GM21723 (cell line): ENCODE results near the gene FAM161A.
A peak's percentile ranks its signal among the peaks of the same experiment; 100 is the strongest.
"Not testable (repeated sequence)": the region's sequence is repeated elsewhere in the genome, so short reads cannot be mapped to it uniquely, and the experiment has no call there.

Experiments used
- ATAC-seq: cut with Tn5 transposase; IDR thresholded peaks from one replicate; pipeline ENCODE4 v1.9.1; 2021; ENCODE audit warnings: mild to moderate bottlenecking, moderate library complexity; ENCODE audit not compliant: unreplicated experiment

FAM161A gene, protein sequence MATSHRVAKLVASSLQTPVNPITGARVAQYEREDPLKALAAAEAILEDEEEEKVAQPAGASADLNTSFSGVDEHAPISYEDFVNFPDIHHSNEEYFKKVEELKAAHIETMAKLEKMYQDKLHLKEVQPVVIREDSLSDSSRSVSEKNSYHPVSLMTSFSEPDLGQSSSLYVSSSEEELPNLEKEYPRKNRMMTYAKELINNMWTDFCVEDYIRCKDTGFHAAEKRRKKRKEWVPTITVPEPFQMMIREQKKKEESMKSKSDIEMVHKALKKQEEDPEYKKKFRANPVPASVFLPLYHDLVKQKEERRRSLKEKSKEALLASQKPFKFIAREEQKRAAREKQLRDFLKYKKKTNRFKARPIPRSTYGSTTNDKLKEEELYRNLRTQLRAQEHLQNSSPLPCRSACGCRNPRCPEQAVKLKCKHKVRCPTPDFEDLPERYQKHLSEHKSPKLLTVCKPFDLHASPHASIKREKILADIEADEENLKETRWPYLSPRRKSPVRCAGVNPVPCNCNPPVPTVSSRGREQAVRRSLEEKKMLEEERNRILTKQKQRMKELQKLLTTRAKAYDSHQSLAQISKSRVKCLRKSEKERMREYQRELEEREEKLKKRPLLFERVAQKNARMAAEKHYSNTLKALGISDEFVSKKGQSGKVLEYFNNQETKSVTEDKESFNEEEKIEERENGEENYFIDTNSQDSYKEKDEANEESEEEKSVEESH

DNA sequence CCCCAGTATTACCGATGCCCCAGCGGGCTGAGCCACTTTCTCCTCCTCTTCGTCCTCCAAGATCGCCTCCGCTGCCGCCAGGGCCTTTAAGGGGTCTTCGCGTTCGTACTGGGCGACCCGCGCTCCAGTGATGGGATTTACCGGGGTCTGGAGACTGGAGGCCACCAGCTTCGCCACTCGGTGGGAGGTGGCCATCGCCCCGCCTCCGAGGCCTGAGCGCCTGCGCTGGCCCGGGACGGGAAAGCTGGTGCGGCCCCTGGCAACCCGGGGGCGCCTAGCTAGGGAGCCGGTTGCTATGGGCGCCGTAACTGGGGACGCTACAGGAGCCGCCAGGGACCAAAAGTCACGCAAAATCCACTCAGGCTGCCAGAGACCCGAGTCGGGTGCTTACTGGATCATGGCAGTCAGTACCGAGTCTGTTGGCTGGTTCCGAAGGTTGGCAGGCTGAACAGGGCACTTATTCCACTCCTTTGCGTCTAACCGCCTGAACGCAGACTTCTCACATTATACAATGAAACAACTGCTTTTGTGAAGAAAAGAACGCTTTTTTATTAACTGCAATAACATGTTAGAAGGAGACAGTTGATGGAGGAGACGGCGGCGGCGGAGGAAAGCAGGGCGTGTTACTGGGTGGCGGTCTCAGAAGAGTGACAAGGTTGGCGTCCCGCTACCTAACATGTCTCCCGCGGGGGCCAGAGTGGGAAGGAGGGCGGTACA is at the start of gene FAM161A:
Gene FAM161A (minus strand): TSS at position 214 of the 717 bp plus-strand sequence. CDS start 19 bp downstream, at position 195.
- ATAC-seq, result peak; percentile 84

DNA sequence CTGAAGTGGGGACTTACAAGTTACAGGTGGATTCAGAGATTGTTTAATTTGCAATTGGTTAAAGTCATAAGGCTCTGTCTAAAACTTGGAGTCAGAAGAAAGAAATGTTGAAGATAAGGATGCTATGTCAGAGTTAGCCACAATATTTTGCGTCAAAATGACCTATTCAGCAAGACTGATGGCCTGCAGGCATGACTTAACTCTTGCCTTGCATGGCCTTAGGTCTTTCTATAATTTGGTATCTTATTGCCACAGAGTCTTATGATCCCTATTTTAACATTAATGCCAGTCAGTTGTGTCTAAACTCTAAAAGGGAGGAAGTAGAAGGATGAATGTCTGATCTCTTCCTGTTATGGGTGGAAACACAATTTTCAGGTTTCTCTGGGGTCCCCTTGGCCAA is 46.4 kb upstream of the FAM161A start:
- no peak for ATAC-seq

DNA sequence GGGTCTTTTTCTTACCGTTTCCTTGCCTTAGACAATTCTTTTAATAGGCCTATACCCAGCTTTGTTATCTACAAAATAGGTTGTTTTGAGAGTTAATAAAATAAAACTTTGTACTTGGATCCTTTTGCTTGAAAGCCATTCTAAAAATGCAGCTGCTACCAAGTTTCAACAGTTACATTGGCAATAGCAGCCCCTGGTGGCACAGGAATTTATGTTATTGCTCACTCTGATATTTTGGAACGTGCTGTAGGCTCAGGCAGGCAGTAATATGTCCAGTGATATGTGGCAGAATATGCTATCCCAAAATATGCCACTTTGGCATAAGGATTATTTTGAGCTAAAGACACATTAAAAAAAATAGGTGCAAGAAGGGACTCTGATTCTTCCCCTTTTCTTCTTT is 45.0 kb upstream of the FAM161A start:
- no peak for ATAC-seq

DNA sequence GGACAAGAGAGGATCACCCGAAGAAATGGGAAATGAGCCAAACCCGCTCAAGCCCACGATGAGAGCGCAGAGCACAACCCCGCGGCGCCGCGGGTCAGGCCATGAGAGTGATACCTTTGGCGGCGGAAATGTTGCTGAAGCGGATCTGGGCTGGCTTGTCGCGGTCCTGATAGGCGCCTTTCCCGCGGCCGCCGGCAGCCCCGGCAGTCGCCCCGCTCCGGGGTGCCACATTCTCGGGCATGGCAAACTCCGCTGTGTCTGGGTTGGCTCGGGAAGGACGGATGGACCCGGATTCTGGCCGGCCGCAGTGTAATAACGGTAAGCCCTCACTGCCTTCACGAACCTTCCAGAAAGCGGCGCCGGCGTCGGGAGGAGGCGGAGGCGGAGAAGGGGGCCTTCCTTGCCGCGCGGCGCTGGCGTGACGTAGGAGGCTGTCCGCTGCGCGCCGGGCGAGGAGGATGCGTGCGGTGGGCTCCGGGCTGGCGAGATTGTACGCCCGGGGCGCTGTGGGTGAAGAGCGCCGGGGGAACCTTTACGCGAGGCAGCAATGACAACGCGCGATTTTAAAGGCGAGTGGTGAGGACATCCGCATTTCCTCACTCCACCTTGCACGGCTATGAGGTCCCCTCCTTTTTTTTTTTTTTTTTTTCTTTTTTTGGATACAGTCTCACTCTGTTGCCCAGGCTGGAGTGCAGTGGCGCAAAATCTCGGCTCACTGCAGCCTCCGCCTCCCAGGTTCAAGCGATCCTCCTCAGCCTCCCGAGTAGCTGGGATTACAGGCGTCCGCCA is 34.6 kb upstream of the FAM161A start, which contains the start of gene CCT4:
Gene CCT4 (minus strand): TSS at position 390 of the 789 bp plus-strand sequence. CDS start 149 bp downstream, at position 241.
- ATAC-seq, result peak; percentile 82

DNA sequence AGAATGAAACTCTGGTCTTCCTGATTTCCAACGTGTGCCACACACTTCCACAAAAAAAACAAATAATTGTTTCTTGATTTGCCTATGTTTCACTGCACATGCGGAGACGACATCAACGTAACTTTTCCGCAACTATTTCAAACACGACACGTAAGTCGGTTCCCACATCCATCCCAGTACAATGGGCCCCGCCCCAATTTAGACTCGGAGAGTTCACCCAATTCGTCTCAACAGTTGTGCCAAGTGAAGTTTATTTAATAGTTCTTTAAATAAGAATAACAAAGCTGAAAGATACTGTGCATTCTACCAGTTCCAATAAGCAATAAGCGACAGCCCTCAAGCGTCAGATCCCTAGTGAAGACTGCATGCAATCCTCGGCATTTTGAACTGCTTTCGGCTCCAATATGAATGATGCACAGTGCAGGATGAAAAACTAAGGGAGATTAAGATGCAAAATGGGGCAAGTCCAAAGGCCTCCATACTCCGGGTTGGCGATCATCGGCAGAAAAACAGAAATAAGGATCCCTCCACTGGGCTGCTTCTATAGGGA is 33.9 kb upstream of the FAM161A start:
- peak; percentile 2 for ATAC-seq

DNA sequence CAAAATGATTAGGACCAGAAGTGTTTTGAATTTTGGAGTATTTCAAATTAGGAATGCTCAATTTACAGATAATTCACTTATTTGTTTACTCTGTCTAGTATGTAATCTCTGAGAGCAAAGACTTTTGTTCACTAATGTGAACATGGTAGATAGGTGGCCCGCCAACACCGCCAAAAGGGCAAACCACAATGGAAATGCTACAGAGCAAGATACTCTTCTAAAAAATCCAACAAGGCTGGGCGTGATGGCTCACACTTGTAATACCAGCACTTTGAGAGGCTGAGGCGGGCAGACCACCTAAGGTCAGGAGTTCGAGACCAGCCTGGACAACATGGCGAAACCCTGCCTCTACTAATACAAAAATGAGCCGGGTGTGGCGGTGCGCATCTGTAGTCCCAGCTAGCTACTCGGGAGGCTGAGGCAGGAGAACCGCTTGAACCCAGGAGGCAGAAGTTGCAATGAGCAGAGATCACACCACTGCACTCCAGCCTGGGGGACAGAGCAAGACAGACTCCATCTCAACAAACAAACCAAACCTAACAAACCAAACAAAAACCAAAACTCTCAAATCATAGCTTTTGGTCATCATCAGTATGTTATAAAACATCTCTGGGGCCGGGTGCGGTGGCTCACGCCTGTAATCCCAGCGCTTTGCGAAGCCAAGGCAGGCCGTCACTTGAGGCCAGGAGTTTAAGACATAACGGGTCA is 32.2 kb upstream of the FAM161A start:
- no peak for ATAC-seq

DNA sequence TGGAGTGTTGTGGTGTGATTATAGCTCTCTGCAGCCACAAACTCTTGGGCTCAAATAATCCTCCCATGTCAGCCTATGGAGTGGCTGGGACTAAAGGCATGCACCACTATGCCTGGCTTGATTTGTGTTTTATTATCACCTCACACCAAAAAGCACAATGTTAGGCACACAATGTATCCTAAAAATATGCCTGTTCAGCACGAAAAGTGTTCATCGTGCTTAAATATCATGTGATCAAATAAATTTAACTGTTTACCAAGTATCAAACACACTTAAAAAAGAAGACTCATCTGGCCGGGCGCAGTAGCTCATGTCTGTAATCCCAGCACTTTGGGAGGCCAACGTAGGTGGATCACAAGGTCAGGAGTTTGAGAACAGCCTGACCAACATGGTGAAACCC is 29.0 kb upstream of the FAM161A start:
- ATAC-seq, result no peak

DNA sequence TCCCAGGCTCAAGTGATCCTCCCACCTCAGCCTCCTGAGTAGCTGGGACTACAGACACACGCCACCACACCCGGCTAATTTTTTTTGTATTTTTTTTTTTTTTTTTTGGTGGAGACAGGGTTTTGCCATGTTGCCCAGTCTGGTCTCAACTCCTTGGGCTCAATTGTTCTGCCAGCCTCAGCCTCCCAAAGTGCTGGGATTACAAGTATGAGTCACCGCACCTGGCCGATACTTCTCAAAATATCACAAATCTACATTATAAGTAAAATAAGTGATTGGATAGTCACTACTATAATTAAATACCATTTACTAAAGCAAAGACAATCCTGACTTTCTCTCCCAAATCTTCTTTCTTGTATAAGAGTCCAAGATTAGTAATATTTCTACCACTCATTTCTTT is 25.5 kb upstream of the FAM161A start:
- not testable (repeated sequence) for ATAC-seq

DNA sequence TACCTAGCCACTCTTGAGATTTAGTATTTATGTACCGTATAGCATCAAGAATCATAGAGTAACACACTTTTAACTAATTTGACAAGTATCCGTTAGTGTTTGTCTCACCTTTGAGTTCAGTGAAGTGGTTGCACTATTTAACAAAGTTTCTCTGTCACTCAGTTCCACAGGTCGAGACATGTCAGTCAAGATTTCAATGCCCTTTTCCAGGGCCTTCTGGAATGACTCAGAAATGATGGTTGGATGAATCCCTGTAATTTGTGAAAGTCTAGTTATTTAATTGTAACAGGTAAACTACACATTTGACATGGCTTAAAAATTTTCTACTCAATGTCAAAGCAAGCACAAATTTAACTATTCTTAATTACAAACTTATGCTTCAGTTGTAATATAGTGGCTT is 24.9 kb upstream of the FAM161A start:
- no peak for ATAC-seq

DNA sequence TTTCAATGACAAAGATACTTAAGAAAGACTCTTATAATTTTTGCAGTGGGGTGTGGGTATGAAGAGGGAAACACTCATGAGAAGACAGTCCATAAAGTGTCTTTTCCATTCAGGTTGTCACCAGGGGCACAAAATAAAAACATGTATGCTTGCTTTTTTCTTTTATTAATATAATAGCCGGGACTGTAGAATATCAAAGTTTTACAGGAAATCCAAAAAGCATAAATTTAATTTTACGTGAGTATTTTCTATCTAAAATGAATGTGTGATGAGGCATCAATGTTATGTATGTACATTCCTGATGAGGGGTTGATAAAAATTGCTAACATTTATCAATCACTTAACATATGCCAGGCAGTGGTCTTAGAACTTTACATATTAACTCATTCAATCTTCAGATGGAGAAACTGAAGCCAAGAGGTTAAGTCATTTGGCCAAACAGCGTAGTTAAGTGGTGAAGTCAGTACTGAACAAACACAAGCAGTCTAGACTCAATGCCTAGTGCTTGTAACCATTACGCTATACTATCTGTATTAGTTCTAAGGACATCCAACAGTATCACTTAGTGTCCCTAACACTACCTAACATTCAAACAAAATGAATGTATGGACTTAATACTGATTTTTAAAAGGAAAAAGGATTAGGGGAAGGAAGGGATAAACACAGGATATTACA is 23.8 kb upstream of the FAM161A start:
- no peak for ATAC-seq

DNA sequence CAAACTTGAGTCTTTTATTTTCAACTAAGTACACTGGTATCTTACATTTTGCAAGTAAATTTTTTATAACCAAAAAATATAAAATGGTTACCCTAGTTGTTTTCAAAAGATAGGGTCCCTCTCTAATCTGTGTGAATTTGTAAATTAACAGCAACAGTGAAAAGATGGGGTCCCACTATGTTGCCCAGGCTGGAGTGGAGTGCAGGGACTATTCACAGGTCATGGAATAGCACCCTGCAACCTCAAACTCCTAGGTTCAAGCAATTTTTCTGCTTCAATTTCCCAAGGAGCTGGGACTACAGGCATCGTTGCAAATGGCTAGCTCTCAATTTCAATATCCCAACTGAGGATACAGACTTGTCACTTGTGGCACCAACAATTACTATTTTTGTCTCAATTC is 22.5 kb upstream of the FAM161A start:
- ATAC-seq, result no peak

DNA sequence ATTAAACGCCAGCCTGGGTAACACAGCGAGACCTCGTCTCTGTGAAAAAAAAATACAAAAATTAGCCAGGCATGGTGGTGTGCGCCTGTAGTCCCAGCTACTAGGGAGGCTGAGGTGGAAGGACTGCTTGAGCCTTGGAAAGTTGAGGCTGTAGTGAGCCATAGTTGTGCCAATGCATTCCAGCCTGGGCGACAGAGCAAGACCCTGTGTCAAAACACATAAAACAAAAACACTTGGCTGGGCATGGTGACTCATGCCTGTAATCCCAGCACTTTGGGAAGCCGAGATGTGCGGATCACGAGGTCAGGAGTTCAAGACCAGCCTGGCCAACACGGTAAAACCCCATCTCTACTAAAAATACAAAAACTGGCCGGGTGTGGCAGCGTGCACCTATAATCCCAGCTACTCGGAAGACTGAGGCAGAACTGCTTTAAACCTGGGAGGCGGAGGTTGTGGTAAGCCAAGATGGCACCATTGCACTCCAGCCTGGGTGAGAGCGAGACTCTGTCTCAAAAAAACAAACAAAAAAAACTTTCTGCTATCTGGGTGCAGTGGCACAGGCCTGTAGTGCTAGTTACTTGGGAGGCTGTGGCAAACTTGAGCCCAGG is 12.7 kb upstream of the FAM161A start:
- ATAC-seq, result not testable (repeated sequence)

DNA sequence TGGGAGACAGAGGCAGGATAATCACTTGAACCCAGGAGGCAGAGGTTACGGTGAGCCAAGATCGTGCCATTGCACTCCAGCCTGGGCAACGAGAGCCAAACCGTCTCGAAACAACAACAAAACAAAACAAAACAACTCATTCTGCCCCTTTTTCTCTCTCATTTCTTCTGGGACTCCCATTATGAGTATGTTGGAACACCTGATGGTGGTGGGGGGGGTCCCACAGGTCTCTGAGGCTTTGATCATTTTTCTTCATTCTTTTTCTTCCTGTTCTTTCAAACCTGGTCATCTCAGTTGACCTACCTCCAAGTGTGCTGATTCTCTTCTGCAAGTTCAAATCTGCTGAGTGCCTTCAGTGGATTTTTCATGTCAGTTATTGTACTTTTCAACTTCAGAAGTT is 8.2 kb upstream of the FAM161A start:
- no peak for ATAC-seq

DNA sequence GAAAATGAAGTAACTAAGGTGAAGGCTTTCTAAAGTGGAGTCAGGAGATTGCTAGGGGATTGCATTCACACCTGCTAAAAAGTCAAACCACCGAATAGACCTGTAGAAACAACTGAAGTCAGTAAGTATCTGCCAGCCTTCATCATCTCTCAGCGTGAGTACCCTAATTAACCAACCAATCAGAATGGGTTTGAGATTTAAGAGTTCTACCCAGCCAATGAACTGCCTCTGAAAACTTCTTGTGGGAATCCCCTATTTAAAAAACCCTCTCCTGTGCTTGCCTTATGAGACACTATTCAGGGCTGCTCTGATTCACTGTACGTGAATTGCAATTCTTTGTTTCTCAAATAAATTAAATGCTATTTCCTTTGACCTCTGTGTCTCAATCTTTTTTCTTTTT is 3.4 kb upstream of the FAM161A start:
- no peak for ATAC-seq

DNA sequence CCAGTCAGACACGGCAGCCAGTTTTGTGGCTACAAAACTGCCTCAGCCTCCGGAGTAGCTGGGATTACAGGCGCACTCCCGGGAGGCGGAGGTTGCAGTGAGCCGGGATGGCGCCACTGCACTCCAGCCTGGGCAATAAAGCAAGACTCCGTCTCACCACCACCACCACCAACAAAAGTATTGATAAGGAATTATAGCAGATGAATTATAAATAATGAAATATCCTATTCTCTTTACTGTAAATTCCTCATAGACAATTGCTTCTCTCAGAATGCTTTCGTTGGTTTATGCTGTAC is 1.4 kb upstream of the FAM161A start:
- ATAC-seq, result no peak

DNA sequence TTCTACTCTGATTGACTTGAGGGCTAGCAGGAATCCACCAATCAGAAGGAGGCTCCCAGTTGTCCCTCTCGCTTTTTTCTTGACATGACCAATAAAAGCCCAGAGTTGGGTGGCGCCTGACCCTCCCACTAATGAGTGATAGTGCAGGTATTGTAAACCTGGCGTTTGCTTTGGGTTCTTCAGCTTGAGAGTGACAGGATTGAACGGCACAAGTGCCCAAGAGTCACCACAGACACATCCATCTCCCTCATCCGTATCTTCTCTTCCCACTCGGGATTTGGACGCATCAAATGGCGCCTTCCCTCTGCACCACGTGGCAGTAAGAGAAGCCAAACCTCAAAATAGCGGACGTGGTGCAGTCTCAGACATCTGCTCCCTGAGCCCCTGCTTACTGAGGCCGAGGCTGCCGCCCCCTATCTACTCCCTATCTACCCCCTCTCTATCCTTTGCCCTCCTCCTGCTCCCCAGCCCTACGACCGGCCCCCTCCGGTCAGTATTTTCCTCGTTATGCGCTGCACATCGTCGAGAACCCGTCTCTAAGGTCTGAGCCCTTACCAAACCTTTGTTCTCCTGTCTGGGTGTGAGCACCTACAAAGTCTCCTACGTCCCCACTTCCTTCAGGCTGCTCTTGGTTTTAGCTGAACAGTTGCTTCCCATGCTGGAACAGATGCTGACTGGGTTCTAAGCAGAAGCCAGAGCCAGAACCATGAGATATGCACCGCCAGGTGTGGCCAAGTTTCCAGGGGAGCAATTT is 881 bp upstream of the FAM161A start:
- peak; percentile 85 for ATAC-seq

DNA sequence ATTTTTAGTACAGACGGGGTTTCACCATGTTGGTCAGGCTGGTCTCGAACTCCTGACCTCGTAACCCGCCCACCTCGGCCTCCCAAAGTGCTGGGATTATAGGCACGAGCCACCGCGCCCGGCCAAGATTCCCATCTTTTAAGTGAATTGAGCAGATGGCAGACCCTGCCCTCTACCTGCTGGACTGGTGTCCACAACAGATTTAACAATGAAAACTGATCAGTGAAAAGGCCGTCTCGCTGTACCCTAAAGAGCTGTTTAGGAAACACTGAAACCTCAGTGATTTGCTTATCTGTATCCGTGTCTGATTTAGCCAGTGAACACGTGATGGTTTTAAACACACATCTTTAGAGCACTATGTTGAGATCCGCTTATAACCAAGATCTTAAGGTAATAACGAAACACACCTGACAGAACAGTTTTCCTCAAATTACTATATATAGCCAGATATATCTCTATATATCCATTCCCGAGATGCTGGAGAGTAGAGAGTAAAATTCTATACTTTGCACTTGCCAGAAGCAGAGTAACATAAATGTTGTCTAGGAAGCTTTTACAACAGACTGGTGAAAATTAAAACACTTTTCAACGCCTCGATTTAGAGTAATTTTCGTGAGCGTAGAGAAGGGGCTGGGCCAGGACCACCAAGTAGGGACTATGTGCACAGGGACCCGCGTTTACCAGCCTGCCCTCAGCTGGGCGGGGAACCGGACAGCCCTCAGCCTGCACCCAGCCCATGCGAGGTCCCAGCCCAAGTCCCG is 594 bp downstream of the FAM161A start:
- ATAC-seq, result peak; percentile 73

DNA sequence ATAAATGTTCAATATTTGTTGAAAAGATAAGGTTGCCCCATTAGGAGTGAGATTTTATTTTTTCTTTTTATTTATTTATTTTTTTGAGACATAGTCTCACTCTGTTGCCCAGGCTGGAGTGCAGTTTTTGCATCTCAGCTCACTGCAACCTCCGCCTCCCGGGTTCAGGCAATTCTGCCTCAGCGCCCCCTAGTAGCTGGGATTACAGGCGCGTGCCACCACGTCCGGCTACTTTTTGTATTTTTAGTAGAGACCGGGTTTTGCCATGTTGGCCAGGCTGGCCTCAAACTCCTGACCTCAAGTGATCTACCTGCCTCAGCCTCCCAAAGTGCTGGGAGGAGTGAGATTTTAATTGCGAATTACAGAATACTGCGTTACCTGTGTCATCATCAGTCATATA is 2.6 kb downstream of the FAM161A start:
- not testable (repeated sequence) for ATAC-seq
